DND-41 (cell line): Measurements from ENCODE around the gene CD244.

Experiments used
- CTCF ChIP-seq: IDR thresholded peaks from 2 replicates; pipeline ENCODE4 v1.5.1; 2012; ENCODE audit warnings: borderline replicate concordance, low read length, moderate library complexity, mild to moderate bottlenecking; ENCODE audit not compliant: poor library complexity, severe bottlenecking; ENCODE audit errors: extremely low read depth
- EZH2 ChIP-seq: IDR thresholded peaks from 3 replicates; pipeline ENCODE4 v1.6.1; 2012; ENCODE audit warnings: borderline replicate concordance, low read depth, mild to moderate bottlenecking, moderate library complexity, low read length, inconsistent platforms; ENCODE audit not compliant: severe bottlenecking

DNA sequence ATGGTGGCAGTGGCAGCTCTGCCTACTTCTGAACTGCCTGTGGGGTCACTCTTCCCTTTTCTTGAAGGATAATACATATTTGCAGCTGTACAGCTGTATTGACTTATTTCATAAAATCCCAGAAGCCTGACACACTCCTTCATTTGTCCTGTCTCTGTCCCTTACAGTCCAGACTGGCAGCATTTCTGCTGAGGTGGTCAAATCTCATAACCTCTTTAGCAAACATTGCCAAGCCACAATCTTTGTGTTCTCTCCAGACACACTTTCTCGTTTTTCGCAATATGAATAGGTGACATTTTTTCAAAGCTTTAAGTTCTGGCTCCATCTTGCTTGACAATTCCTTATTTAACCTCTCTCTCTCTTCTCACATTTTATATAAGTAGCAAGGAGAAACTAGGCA is 51.5 kb downstream of the CD244 start:
- TF ChIP-seq CTCF (no peak), EZH2 (no peak)
